ENCODE results near the gene ANAPC10.

ANAPC10 gene

DNA sequence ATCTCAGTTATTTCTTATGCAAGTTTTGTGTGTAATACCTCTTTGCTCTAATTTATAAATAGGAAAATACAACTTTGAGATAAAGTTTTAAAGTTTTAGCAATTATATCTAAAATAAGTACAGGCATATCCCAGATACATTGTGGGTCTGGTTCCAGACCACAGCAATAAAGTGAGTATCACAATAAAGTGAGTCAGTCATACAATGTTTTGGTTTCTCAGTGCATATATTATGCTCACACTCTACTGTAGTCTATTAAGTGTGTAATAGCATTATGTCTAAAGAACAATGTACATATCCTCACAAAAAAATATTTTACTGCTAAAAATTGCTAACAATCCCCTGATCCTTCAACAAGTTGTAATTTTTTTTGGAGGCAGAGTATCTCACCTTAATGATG is 49.2 kb downstream of the ANAPC10 start:
- TF ChIP-seq ZNF565 (CRISPR knock-in tag; conservative IDR thresholded peaks at IDR 0.05; ENCODE audit: low read depth), result no peak
- no peak for TF ChIP-seq OSR1 (CRISPR knock-in tag; IDR thresholded peaks at IDR 0.05)
- TF ChIP-seq, protein P1, sequence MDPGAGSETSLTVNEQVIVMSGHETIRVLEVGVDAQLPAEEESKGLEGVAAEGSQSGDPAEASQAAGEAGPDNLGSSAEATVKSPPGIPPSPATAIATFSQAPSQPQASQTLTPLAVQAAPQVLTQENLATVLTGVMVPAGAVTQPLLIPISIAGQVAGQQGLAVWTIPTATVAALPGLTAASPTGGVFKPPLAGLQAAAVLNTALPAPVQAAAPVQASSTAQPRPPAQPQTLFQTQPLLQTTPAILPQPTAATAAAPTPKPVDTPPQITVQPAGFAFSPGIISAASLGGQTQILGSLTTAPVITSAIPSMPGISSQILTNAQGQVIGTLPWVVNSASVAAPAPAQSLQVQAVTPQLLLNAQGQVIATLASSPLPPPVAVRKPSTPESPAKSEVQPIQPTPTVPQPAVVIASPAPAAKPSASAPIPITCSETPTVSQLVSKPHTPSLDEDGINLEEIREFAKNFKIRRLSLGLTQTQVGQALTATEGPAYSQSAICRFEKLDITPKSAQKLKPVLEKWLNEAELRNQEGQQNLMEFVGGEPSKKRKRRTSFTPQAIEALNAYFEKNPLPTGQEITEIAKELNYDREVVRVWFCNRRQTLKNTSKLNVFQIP (CRISPR knock-in tag; IDR thresholded peaks at IDR 0.05; ENCODE audit: borderline replicate concordance, low read depth), result no peak
- no peak for TF ChIP-seq CSDC2 (CRISPR knock-in tag; IDR thresholded peaks at IDR 0.05)
- TF ChIP-seq, protein P2, sequence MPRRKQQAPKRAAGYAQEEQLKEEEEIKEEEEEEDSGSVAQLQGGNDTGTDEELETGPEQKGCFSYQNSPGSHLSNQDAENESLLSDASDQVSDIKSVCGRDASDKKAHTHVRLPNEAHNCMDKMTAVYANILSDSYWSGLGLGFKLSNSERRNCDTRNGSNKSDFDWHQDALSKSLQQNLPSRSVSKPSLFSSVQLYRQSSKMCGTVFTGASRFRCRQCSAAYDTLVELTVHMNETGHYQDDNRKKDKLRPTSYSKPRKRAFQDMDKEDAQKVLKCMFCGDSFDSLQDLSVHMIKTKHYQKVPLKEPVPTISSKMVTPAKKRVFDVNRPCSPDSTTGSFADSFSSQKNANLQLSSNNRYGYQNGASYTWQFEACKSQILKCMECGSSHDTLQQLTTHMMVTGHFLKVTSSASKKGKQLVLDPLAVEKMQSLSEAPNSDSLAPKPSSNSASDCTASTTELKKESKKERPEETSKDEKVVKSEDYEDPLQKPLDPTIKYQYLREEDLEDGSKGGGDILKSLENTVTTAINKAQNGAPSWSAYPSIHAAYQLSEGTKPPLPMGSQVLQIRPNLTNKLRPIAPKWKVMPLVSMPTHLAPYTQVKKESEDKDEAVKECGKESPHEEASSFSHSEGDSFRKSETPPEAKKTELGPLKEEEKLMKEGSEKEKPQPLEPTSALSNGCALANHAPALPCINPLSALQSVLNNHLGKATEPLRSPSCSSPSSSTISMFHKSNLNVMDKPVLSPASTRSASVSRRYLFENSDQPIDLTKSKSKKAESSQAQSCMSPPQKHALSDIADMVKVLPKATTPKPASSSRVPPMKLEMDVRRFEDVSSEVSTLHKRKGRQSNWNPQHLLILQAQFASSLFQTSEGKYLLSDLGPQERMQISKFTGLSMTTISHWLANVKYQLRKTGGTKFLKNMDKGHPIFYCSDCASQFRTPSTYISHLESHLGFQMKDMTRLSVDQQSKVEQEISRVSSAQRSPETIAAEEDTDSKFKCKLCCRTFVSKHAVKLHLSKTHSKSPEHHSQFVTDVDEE (CRISPR knock-in tag; IDR thresholded peaks at IDR 0.05), result no peak
- TF ChIP-seq, protein P3, sequence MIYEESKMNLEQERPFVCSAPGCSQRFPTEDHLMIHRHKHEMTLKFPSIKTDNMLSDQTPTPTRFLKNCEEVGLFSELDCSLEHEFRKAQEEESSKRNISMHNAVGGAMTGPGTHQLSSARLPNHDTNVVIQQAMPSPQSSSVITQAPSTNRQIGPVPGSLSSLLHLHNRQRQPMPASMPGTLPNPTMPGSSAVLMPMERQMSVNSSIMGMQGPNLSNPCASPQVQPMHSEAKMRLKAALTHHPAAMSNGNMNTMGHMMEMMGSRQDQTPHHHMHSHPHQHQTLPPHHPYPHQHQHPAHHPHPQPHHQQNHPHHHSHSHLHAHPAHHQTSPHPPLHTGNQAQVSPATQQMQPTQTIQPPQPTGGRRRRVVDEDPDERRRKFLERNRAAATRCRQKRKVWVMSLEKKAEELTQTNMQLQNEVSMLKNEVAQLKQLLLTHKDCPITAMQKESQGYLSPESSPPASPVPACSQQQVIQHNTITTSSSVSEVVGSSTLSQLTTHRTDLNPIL (CRISPR knock-in tag; IDR thresholded peaks at IDR 0.05; ENCODE audit: low read depth), result no peak
- no peak for TF ChIP-seq BACH2 (CRISPR knock-in tag; IDR thresholded peaks at IDR 0.05; ENCODE audit: borderline replicate concordance)
- no peak for TF ChIP-seq ESRRG (CRISPR knock-in tag; IDR thresholded peaks at IDR 0.05)
- no peak for TF ChIP-seq ARNTL (CRISPR knock-in tag; IDR thresholded peaks at IDR 0.05; ENCODE audit: borderline replicate concordance, low read depth)
- no peak for TF ChIP-seq ZFP30 (CRISPR knock-in tag; IDR thresholded peaks at IDR 0.05)
- no peak for TF ChIP-seq TOX (CRISPR knock-in tag; IDR thresholded peaks at IDR 0.05; ENCODE audit: borderline replicate concordance)
- no peak for TF ChIP-seq GLIS3 (CRISPR knock-in tag; IDR thresholded peaks at IDR 0.05)
- TF ChIP-seq SNAI2 (CRISPR knock-in tag; IDR thresholded peaks at IDR 0.05), result no peak
- TF ChIP-seq, protein P4, sequence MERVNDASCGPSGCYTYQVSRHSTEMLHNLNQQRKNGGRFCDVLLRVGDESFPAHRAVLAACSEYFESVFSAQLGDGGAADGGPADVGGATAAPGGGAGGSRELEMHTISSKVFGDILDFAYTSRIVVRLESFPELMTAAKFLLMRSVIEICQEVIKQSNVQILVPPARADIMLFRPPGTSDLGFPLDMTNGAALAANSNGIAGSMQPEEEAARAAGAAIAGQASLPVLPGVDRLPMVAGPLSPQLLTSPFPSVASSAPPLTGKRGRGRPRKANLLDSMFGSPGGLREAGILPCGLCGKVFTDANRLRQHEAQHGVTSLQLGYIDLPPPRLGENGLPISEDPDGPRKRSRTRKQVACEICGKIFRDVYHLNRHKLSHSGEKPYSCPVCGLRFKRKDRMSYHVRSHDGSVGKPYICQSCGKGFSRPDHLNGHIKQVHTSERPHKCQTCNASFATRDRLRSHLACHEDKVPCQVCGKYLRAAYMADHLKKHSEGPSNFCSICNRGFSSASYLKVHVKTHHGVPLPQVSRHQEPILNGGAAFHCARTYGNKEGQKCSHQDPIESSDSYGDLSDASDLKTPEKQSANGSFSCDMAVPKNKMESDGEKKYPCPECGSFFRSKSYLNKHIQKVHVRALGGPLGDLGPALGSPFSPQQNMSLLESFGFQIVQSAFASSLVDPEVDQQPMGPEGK (CRISPR knock-in tag; IDR thresholded peaks at IDR 0.05; ENCODE audit: borderline replicate concordance), result no peak
- no peak for ATAC-seq

DNA sequence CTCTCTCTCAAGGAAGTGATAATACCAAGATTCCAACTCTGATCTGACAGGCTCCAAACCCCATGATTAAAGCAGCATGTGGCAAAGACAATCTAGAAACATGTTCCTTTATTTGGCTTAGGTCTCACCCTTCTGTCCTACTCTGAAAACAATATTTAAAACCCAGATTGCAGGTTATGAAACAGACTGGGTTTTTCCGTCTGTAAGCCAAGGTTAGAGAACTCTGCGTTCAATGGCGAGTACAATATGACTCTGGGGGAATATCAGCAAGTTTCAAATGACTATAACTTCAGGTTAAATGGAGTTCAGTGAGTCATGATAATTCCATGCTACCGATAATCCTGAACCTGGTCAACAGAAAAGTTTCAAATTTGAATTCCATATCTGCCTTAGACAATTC is 50.8 kb downstream of the ANAPC10 start:
- TF ChIP-seq ZFP3 (CRISPR knock-in tag; IDR thresholded peaks at IDR 0.05) (no peak), GLIS3 (CRISPR knock-in tag; IDR thresholded peaks at IDR 0.05) (no peak)
- TF ChIP-seq, protein P3 (CRISPR knock-in tag; IDR thresholded peaks at IDR 0.05; ENCODE audit: low read depth), result no peak
- no peak for ATAC-seq

DNA sequence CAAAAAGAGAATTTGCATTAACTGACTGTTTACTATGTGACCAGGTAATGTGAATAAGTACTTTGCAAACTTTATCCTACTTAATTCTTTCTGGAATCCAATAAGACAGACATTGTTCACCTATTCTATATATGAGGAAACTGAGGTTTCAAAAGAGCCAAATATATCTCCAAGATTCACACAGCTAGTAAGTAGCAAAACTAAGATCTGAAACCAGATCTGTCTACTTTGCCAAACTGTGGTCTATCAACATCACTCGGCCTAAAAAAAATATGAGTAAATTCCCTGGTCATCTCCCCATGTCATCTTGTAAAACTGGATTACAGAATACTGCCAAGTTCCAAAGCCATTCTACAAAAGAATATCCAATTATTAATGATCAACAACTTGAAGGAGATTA is 52.8 kb downstream of the ANAPC10 start:
- no peak for TF ChIP-seq ZNF8 (CRISPR knock-in tag; IDR thresholded peaks at IDR 0.05)
- TF ChIP-seq ESRRG (CRISPR knock-in tag; IDR thresholded peaks at IDR 0.05), result no peak
- TF ChIP-seq ZFP30 (CRISPR knock-in tag; IDR thresholded peaks at IDR 0.05), result no peak
- TF ChIP-seq, protein P3 (CRISPR knock-in tag; IDR thresholded peaks at IDR 0.05; ENCODE audit: low read depth), result no peak
- no peak for TF ChIP-seq ZNF70 (CRISPR knock-in tag; IDR thresholded peaks at IDR 0.05)
- TF ChIP-seq, protein P4 (CRISPR knock-in tag; IDR thresholded peaks at IDR 0.05; ENCODE audit: borderline replicate concordance), result no peak
- no peak for TF ChIP-seq CSDC2 (CRISPR knock-in tag; IDR thresholded peaks at IDR 0.05)
- ATAC-seq, result no peak
